NCI-H1048 (cell line): ENCODE results near the gene UBL4A.

Experiments used
- DNase-seq: peaks from one replicate; lab custom pipeline; 2025; lab: John Stamatoyannopoulos, UW

The UBL4A gene

DNA sequence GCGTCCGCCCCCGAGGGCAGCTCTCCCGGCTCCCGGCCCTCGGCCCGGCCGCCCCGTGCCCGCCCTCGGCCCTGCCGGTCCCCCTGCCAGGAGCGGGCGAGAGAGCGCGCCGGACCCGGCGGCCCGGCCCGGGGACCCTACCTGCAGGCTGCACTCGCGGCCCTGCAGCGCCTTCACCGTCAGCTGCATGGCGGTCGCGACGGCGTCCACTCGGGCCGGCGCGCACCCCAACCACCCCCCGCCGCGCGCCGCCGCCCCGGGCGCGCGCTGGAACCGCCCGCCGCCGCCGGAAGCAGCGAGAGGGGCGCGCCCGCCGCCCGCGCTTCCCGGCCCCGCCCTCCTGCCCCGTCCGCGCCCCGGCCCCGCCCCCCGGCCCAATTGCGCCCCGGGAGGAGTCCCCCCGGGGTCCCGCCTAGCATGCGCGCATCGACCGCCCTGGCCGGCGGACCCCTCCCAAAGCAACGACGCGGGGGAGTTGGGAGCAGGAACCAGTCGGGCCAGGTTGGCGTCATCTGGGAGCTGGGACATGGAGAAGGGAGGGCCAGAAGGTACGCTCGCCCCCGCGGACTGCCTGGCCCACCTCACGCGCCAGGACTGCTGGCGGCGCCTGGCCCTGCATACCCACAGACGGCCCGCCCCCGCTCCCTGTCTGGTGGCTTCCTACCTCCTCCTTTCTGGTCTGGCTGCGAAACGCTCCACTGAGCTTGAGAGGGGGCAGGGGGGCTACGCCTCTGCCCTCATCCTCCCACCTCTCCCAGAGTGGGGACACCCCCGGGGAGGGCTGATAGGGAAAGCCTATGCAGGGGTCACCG lies at the start of gene UBL4A:
Gene UBL4A, minus strand, starts transcription at position 220 of the 812 bp plus-strand sequence. Its CDS starts 31 bp downstream, at position 189.
- peak; percentile 45 for DNase-seq

DNA sequence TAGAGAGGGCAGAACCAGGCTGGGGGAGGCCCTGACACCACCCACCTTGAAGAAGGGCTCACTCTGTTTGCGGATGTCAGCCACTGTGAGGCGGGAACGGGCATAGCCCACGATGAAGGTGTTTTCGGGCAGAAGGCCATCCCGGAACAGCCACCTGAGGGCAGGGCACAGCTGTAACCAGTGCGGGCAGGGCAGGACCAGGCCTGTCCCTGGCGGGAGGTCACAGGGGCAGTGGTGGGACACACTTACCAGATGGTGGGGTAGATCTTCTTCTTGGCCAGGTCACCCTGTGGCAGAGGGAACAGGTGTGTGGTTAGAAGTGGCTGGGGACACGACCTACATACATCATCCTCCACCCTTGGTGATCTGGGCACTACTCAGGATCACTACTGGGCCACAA lies 49.5 kb upstream of the UBL4A start:
- no peak for DNase-seq

GRCh38 chrX:154534526-154535322 lies 48.3 kb upstream of the UBL4A start:
- DNase-seq = peak; percentile 6

GRCh38 chrX:154532690-154533089 lies 46.3 kb upstream of the UBL4A start:
- no peak for DNase-seq

DNA sequence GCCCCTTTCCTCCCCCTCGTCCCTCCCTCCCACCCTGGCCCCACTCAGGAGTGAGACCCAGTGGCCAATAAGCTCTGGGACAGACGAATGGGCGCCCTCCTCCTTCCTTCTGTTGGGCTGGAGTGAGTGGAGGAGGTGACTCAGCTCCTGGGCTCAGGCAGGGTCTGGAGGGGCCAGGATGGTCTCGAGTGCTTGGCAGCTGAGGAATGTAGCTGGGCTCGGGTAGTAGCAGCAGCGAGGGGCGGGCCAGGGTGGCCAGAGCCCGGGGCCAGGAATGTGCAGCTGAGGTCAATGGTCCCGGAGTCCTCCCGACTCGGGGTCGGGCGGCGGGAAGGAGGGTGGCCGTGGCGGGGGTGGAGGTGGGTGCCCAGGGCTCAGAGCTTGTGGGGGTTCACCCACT lies 45.2 kb upstream of the UBL4A start:
- DNase-seq = no peak

GRCh38 chrX:154530286-154530685 lies 43.9 kb upstream of the UBL4A start:
- DNase-seq = no peak

GRCh38 chrX:154529206-154529612 lies 42.8 kb upstream of the UBL4A start:
- no peak for DNase-seq

DNA sequence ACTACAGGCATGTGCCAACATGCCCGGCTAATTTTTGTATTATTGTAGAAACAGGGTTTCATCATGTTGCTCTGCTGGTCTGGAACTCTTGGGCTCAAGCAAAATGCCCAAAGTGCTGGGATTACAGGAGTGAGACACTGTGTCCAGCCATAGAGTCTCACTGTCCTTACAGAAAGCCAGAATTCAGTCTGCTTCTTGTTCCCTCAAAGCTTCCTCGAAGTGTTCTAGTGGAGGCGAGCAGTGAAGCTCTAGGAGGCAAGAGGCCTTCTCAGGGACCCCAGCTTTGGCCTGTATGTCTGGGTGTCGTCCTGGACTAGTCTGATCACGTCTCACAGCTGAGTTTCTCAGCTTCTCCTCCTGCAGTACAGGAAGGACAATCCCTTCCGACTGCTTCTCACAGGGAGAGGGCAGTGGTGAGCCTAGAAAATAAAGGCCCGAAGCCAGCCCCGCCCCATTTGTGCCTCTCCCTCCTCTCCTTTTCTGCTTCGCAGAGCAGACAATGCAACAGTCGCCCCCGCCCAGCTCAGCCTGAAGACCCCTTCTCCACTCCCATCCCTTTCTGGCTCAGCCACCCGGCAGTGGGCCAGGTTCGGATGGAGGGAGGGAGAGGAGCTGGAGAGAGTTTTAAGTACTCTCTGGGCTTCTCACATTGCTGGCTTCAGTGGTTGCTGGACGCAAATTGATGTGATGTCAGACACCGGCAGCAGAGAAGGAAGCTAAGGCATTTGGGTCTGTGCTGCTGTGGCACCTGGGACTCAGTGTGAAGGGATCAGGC lies 40.7 kb upstream of the UBL4A start:
- DNase-seq = no peak

GRCh38 chrX:154525606-154526490 lies 39.4 kb upstream of the UBL4A start:
- no peak for DNase-seq

DNA sequence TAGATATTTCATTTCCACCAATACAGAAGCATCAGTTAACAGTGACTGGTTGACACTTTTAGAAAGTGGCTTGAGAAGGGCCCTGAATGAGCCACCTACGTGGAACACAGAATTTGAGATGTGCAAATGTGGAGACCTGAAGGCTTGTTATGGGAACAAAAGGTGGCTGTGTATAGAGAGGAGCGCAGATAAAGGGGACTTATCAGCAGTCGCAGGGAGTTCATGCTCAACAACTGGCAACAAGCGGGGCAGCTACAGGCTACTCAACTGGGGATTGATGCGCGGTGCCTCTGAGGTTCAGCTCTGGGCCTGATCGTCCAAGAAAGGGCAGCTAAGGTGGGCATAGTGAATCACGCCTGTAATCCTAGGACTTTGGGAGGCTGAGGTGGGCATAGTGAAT lies 33.0 kb upstream of the UBL4A start:
- no peak for DNase-seq

DNA sequence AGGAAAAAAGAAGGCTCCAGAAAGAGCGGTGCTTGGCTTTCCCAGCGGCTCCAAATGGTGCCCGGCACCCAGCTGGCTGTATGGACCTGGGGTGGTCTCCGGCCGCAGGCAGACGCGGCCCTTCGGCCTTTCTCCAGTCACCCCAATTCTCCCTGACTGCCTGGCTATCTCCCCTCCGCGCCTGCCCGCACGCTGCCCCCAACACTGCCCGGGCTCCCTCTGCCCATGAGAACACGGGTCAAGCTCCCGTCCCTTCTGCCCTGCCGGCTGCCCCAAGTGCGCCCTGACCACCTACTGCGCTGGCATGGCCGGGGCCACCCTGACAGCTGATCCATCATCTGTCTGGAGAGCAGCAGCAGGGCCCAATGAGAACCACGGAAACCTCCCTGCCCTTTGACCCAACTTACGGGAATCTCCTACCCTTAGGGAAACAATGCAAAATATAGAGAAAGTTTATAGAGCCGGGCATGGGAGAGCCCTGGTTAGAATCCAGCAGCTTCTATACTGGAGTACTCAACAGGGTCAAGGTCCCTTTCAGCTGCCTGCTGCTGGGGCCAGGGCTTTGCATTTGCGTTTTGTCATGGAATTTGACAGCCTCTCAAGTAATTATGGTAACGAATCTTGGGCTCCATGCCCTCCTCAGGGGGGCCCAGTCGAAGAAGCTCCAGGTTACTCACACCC lies 30.8 kb upstream of the UBL4A start:
- no peak for DNase-seq

GRCh38 chrX:154516656-154517100 lies 30.3 kb upstream of the UBL4A start:
- no peak for DNase-seq

GRCh38 chrX:154515966-154516655 lies 29.7 kb upstream of the UBL4A start, which contains the start of gene FAM3A:
FAM3A (minus strand) TSS chrX:154516232; CDS start chrX:154515772, 460 bp downstream.
- DNase-seq = peak; percentile 61

DNA sequence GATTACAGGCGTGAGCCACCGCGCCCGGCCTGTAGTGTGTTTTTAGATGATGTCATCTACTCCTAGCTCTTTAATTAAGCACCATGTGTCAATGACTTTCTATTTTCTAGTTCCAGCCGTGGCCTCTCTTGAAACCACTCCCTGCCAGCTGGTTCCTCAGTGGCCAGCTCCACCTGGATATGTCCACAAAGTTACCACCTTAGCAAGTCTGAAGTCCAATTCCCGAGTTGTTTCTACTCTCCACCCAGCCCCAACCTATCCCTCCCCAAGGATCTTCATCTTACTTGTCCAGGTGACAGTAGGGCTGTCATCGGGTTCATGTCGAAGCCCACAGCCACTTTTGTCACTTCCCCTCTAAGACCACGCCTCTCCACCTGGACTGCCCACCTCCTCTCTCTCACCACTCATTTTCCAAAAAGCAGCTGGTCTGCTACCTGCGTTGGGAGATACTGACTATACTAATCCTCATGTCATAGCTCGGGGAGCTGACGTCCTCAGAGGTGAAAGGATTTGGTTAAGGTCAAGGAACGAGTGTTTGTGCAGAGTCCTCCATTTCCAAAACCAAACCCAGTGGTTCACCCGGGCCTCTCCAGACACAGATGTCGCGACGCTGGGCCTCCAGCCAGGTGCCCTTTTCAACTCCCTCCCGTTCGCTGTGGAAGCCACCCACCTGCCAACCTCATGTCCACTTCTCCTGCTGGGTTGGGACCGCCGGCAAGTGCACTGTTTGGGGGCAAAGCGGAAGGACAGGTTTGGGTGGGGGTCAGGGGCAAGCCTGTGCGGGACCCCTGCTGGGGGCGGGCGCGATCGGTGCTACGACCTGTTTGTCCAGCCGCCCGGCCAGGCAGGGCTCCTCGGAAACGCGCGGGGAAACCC lies 28.9 kb upstream of the UBL4A start:
- DNase-seq = no peak

- no peak for DNase-seq
Measured at GRCh38 chrX:154513716-154514115, 27.3 kb upstream of the UBL4A start.

DNA sequence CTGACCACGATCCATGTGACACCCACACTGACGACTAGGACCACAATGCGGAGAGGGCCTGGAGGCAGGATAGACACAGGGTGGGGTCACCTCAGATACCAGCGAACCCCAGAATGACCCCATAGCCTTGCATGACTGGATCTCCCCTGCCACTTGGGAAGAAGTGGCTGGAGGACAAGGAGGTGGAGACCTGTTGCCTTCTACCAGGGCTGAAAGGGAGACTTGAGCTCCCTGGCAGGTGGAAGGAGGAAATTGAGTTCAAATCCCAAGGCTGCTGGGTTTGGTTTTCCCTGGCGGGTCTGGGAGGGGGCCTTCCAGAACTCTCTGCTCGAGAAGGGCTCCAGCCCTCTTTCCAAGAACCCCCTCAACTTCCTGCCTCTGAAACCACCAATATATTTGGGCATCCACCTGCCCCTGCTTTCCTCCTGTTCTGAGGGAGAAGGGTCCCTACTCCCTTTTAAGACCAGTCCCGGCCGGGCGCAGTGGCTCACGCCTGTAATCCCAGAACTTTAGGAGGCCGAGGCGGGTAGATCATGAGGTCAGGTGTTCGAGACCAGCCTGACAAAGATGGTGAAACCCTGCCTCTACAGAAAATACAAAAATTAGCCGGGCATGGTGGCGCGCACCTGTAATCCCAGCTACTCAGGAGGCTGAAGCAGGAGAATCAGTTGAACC lies 26.6 kb upstream of the UBL4A start:
- DNase-seq = no peak

GRCh38 chrX:154511761-154512160 lies 25.3 kb upstream of the UBL4A start:
- DNase-seq = no peak

DNA sequence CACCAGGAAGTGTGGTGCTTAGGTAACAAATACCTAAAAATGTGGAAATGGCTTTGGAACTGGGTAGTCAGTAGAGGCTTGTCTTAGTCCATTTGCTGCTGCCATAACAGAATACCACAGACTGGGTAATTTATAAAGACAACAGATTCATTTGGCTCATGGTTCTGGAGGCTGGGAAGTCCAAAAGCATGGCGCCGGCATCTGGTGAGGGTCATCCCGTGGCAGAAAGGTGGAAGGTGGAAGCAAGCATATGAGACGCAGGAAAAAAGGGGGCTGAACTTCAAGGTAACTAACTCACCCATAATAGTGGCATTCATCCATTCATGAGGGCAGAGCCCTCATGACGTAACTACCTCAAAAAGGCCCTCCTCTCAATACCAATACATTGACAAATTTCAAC lies 23.0 kb upstream of the UBL4A start:
- no peak for DNase-seq

GRCh38 chrX:154508384-154508745 lies 21.9 kb upstream of the UBL4A start:
- no peak for DNase-seq
